ENCODE data around the gene RPN2.
A peak's percentile ranks its signal among the peaks of the same experiment; 100 is the strongest.

Gene RPN2

DNA sequence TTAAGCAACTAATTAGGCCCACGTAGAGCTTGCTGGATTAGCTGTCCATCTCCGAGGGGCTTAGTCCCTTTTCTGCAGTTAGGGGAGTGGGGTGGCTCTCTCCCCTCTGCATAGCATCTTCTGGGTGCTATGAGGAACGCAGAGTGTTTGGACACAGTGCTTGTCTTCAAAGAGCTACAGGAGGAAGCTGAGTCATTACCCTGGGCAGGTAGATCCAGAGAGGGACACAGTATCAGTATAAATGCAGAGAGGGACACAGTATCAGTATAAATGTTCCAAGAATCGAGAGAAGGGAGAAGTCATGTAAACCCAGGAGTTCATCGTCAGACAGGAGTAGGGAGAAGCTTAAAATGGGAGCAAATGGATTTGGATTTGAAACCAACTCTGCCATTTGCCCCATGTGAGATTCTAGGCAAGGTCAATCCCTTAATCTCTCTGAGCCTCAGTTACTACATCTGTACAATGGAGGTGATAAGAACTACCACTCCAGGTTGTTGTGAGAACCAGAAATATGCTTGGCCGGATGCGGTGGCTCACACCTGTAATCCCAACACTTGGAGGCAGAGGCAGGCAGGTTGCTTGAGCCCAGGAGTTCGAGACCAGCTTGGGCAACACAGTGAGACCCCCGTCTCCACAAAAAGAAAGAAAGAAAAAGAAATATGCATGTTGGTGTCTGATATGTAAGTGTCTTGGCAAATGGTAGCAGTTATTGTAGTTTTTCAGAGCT is 88.0 kb downstream of the RPN2 start:
- no peak for DNase-seq (ENCODE audit: low read depth)

- no peak for DNase-seq (ENCODE audit: low read depth)
Measured at GRCh38 chr20:37267667-37268313, 88.7 kb downstream of the RPN2 start.

- no peak for DNase-seq (ENCODE audit: low read depth)
Measured at GRCh38 chr20:37270576-37271420, 91.7 kb downstream of the RPN2 start.

DNA sequence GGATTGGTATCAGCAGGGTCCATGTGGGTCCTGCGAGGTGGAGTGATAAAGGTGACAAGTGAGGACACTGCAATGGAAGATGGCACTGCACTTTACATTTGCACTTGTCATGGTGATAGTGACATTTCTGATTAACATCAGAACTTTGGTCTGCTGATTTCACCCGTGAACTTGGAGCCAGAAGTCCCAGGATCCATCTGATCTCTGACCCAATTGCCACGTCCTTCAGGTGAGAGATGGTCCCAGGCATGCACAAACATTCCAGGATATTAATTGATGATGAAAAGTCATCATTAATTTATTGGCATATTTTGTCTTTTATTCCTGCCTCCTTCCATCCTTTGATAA is 92.3 kb downstream of the RPN2 start:
- no peak for DNase-seq (ENCODE audit: low read depth)

DNA sequence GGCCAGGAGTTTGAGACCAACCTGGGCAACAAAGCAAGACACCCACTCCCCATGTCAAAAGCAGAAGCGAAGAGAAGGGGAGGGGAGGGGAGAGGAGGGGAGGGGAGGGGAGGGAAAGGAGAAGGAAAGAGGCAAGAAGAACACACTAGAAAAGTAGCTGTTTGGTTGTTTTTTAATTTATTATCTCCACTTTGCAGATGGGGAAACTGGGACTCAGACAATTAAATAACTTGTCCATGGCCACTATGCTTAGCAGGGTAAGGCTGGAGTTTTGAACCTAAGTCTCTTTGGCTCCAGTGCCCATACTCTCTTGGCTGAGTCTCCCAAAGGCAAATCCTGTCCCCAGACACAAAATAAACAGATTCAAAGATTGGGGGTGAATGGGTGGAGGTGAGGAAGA is 94.9 kb downstream of the RPN2 start:
- DNase-seq (ENCODE audit: low read depth), result no peak

- no peak for DNase-seq (ENCODE audit: low read depth)
Measured at GRCh38 chr20:37274851-37275524, 95.9 kb downstream of the RPN2 start.

GRCh38 chr20:37276494-37277252 is 97.5 kb downstream of the RPN2 start:
- DNase-seq (ENCODE audit: low read depth), result peak; percentile 85

GRCh38 chr20:37277253-37277593 is 98.1 kb downstream of the RPN2 start:
- no peak for DNase-seq (ENCODE audit: low read depth)

DNA sequence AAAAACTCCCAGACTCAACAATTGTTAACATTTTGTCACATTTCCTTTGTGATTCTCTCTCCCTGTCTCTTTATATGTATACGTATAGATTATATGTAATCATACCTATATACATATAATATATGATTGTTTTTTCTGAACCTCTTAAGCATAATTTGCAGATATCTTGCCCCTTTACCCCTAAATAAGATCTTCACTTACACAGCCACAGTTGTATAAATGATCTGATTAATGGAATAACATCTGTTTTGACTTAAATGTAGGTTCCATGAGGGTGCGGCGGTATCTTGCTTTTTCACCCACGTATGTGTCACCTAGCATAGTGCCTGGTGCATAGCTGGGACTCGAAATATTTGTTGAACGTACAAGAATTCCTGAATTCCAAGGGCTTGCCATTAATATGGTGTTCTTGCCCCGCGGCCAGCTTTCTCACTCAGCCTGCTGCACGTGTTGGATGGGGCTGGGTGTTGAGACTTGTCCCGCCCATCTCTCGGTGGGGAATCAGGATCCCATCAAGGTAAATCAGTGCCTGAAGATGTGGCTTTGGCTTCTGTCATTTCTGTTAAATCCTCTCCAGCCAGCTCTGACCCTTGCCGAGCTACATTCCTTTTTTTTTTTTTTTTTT is 99.9 kb downstream of the RPN2 start:
- DNase-seq (ENCODE audit: low read depth), result no peak

- no peak for DNase-seq (ENCODE audit: low read depth)
Measured at GRCh38 chr20:37279820-37280219, 100.7 kb downstream of the RPN2 start.

DNA sequence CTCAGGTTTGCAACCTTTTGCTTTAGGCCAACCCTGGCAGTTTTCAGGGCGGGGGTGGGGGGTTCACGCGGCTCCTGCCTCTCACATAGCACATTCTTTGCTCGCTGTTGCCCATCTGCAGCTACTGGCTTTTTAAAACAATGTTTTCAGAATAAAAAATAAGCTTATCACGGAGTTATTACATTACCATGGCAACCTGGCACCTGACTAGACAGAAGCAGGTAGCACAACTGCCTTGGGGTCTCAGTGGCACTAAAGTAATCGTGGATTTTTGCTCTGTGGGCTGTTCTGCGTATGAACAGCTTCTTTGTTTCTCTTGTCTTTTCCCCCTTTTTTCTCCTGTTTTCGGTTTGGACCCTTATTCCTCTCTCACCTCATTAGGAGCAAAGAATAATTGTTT is 101.3 kb downstream of the RPN2 start:
- no peak for DNase-seq (ENCODE audit: low read depth)

- DNase-seq (ENCODE audit: low read depth), result peak; percentile 71
Measured at GRCh38 chr20:37282556-37282955, 103.4 kb downstream of the RPN2 start.

DNA sequence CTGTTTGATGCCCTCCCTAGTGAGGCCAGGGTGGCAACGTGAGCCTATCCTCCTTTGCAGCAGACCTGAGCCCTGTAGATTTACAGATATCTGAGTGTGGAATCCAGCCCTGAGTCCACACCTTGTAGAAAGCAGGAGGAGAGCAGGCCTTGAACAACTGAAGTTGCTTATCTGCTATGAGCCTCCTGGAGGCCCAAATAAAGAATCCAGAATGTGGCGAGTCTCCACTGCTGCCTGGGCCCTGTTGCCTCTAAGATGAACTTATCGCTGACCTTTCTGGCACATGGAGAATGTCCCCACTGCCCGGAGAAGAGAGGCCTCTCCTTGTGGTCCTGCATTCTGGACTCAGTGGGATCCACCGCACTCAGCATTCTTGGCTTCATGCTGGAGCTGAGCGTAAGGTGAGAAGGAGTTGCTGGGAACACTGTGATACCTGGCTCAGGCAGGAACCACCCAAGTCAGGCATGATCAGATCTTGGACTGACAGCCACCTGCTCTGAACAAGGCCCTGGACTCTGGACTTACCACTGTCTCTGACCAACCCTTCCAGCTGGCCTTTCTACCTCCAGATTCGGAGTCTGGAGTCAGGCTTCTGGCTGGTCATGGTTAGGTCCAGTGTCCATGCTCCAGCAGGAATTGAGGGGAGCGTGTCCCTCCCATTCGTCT is 104.5 kb downstream of the RPN2 start:
- DNase-seq (ENCODE audit: low read depth), result no peak

GRCh38 chr20:37284691-37285161 is 105.6 kb downstream of the RPN2 start:
- no peak for DNase-seq (ENCODE audit: low read depth)

GRCh38 chr20:37285664-37286374 is 106.7 kb downstream of the RPN2 start:
- no peak for DNase-seq (ENCODE audit: low read depth)

DNA sequence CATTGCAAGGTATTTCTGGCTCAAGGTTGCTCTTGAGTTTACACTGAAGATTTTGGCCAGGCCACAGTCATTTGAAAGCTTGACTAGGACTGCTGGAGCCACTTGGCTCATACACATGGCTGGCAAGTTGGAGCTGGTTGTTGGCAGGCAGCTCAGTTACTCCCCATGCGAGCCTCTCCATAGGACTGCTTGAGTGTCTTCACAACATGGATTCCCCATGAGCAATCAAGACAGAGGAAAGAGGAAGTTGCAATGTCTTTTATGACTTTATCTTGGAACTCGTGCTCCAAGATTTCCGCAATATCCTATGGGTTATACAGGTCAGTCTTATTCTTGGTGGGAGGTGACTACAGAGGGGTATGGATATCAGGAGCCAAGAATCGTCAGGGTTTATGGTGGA is 109.0 kb downstream of the RPN2 start:
- peak; percentile 70 for DNase-seq (ENCODE audit: low read depth)

DNA sequence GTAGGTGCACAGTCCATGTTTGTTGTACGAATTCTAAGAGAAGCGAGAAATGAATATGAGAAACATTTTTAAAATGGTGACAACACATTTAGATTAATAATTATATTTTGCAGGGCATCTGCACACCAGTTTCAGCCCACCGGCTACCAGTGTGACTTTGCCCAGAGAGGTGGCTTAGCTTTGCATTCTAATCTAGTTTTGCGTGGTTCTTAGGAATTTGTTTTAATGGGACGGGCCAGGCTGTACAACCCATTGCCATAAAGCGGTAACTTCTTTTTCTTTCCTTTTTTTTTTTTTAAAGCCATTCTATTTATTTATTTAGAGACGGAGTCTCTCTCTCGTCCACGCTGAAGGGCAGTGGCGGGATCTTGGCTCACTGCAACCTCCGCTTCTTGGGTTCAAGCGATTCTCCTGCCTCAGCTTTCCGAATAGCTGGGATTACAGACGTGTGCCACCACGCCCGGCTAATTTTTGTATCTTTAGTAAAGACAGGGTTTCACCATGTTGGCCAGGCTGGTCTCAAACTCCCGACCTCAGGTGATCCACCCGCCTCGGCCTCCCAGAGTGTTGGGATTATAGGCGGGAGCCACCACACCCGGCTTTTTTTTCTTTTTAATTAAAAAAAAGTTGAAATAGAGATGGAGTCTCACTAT is 111.2 kb downstream of the RPN2 start:
- DNase-seq (ENCODE audit: low read depth), result no peak
